Measurements from ENCODE around the gene KCNJ13. TPM values are rescaled to one million over a fixed set of nuclear protein-coding genes. Genes with fewer than 3 reads are reported as not detected.

KCNJ13 gene
- polyA plus RNA-seq, 3 donors = 0.15 TPM; not detected in 2

Other genes with a start within 250 kb of the KCNJ13 start
- gene CHRNG, start 236.9 kb downstream of the KCNJ13 start, polyA plus RNA-seq = not detected
- 1 to 10 TPM; 1.2 to 1.4 (median 1.3) TPM for gene TIGD1, start 226.0 kb downstream of the KCNJ13 start, polyA plus RNA-seq
- 10 to 100 TPM; 42.4 to 60.2 (median 44.0) TPM for gene EIF4E2, start 225.9 kb downstream of the KCNJ13 start, polyA plus RNA-seq
- 10 to 100 TPM in 2 of 3 donors, 1 to 10 TPM in 1; 2.6 to 59.5 (median 18.9) TPM for gene EFHD1, start 143.0 kb downstream of the KCNJ13 start, polyA plus RNA-seq
- gene GIGYF2, start 79.2 kb downstream of the KCNJ13 start, polyA plus RNA-seq = 10 to 100 TPM; 14.6 to 23.6 (median 17.0) TPM
- under 1 TPM; 0.34 to 0.91 (median 0.67) TPM for gene SNORC, start 93.7 kb upstream of the KCNJ13 start, polyA plus RNA-seq
- gene NGEF, start 236.7 kb upstream of the KCNJ13 start, polyA plus RNA-seq = 1 to 10 TPM in 1 of 3 donors, under 1 TPM in 2; 0.11 to 2.2 (median 0.58) TPM